ENCODE data around the gene ZNF554. TPM values are rescaled to one million over a fixed set of nuclear protein-coding genes. Genes with fewer than 3 reads are reported as not detected.

ZNF554 gene
- total RNA-seq = 3.7 and 4.1 TPM in 2 replicates

DNA sequence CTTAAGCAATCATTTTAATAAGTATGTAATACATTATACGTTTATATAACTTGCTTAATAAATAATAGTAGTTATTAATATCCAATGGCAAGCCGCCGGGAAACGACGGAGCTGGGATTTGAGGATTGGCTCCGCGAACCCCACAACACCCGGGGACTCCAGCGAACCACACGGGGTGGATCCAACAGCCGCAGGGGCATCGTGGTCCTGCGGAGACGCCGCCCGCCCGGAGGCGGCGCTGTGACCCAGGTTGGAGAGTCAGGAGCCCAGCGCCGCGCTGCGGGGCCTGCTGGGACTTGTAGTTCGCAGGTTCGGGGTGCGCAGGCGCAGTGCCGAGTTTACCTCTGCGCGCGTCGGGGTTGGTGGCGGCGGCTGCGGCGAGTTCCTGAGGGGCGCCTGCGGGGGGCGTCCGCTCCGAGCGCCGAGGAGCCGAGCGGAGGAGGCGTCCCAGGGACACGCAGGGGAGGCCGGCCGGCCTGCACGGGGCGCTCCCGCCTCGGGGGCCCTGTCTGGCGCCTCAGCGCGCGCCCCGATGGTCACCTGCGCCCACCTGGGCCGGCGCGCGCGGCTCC lies at the start of gene ZNF554:
TSS of gene ZNF554 (plus strand) at position 329 of the 572 bp plus-strand sequence. CDS start at position 533, 204 bp downstream.

DNA sequence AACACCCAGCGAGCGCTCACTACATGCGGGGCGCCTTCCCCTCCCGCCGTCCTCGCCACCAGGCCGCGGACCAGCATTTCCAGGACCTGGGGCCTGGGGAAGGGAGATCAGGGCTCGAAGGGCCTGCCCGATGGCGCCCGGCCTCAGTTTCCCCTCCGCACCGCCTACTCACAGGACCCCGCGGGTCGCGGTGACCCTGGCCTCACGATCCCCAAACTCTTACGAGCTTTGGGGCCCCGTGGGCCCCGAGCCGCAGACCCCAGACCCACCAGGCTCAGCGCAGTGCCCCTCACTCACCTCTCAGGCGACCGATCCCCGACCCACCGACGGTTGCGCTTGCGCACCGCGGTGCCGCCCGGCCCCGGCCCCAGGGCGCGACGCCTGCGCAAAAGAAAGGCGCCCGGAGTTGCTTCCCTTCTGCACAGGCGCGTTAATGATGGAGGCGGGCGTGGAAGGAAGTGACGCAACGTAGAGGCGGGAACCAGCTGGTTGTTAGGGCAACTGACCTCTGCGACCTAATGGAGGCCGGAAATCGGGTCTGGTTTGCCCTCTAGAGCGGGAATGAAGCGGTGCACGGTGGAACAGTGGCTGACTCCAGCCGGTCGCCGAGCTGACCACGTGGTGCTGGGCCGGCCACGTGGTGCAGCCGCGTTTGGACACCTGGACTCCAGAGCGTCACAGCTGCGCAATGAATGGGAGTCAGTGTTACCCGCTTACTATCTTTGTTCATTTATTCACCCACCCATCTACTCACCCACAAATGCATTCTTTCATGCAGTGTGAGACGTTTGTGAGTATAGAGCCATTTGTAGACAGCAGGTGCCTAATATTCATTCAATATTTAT lies 36.5 kb upstream of the ZNF554 start, which contains the start of gene SGTA:
TSS of gene SGTA (minus strand) at position 338 of the 845 bp plus-strand sequence. CDS start 14,205 bp downstream, outside the sequence.

DNA sequence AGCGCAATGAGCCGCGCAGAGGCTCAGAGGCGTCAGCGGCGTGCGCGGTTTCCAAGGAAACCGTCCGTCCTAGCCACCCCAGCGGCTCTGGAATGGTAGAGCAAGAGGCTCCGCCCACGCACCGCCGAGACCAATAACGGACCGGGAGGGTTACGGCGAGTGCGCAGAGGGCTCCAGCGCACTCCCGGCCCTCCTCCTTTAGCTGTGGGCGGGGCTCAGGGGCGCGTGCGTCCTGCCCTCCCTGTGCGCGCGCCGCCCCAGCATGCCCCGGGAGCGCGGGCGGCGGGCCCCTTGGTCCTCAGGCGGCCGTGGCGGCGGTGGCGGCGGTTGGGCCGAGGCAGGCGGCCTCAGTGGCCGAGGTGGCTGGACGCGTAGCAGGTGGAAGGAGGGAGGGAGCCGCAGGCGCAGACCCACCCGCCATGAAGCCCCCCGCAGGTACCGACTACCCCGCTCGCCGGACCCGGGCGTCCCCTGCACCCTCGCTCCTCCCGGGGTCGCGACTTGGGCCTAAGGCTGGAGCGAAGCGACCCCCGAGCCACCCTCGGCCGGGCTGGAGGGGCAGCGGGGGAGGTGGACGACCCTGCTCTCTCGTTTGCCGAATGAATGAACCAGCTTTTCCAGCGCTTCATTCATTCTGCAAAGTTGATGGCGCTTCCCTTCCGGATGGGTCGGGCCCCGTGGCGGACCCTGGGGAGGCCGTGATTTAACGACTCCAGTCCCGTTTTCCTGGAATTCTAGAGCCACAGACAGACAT lies 34.2 kb upstream of the ZNF554 start, which contains the start of gene THOP1:
TSS of gene THOP1 (plus strand) at position 260 of the 754 bp plus-strand sequence. CDS start at position 420, 160 bp downstream.

DNA sequence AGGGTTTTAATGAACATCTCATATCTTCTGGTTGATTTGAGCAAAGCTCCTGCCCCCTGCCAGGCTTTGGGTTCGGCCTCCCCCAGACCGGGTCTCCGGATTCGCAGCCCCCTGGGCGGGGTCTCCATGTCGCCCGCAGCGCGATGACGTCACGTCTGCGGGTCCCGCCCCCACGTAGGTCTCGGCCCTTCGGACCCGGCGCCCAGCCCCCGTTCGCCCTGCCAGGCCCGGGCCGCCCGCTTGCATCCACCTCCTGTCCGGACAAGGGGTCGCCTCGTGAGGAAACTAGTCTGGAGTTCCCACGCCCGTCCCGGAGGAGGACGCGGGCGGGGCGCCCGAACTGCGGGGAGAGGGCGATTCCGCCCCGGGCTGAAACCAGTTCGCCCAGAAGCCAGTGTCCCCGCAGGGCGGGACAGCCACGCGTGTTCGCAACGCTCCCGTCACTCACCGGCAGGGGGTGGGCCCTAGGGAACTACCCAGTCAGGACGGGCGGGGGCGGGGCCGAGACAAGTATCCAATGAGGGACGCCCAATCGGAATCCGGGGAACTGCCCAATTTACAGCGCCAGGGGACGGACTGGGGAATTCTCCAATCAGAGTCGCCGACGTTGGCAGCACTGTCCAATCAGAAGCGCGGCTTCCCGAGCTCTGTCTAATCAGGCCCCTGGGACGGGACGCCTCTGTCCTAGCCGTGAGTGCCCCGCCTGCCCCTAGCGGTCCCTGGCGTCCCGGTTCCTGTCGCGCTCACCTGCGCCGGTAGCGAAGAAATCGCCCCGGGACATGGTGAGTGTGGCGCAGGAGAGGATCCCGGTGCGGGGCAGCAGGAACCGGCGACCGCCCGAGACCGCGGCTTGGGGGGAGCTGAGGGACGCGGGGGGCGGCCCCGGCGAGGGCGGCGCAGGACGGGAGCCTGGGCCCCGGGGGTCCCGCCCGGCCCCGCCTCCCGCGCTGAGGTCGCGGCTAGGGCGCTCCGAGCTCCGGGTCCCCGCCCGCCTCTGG lies 21.4 kb downstream of the ZNF554 start, which contains the start of gene ZNF555:
TSS of gene ZNF555 (plus strand) at position 682 of the 998 bp plus-strand sequence. CDS start at position 780, 98 bp downstream.

DNA sequence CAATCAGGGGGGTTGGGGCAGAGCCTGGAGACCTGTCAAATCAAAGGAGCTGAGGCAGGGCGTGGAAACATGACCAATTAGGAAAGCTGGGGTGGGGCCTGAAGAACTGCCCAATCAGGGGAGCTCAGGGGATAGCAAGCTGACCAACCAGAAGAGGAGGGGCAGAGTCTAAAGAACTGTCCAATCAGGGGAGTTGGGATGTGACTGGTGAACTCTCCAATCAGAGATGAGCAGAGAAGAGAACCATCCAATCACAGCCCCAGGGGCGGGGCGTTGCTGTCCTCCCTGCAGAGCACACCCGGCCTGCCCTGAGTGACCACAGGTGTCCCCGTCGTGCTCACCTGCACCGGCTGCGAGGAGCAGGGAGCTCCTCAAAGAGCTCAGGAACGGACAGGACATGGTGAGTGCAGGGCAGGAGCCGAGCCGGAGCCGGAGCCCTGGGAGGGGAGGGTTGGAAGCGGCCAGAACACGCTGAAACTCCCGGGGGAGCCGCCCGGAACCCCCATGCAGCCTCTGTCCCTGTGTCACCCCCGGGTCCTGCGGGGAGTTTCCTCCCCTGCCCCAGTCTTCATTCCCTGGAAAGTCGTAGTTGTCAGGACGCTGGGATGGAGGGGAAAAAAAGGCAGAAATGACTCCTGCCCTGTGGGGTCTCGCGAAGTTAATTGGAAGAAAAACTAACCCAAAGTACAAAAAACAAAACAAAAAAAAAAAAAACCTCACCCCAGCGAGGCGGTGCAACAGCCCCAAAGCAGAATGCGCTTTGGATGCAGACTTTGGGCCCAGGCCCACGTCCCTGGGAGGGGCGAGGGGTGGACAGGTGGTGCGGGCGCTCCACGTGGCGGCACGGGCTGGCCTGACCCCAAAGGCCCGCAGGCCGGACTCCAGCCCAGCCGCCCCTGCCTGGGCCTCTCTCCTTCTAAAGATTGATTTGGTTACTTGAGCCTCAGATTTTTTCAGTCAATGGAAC lies 47.6 kb downstream of the ZNF554 start, which contains the start of gene ZNF556:
TSS of gene ZNF556 (plus strand) at position 311 of the 967 bp plus-strand sequence. CDS start at position 398, 87 bp downstream.

Other genes with a start within 250 kb of the ZNF554 start
- 0.14 and 0.37 TPM in 2 replicates for gene GNG7, start 117.2 kb upstream of the ZNF554 start, total RNA-seq
- 1.3 and 2.7 TPM in 2 replicates for gene DIRAS1, start 98.5 kb upstream of the ZNF554 start, total RNA-seq
- 23.3 and 32.4 TPM in 2 replicates for gene SLC39A3, start 79.9 kb upstream of the ZNF554 start, total RNA-seq
- gene SGTA, start 36.6 kb upstream of the ZNF554 start, total RNA-seq = 23.6 and 27.5 TPM in 2 replicates
- 41.4 and 61.7 TPM in 2 replicates for gene THOP1, start 34.4 kb upstream of the ZNF554 start, total RNA-seq
- 4.3 and 5.0 TPM in 2 replicates for gene ZNF555, start 21.6 kb downstream of the ZNF554 start, total RNA-seq
- gene ZNF556, start 47.5 kb downstream of the ZNF554 start, total RNA-seq = under 0.01 and 0.09 TPM in 2 replicates
- gene ZNF57, start 81.1 kb downstream of the ZNF554 start, total RNA-seq = 3.5 and 3.6 TPM in 2 replicates
- 3.5 and 5.5 TPM in 2 replicates for gene ZNF77, start 125.1 kb downstream of the ZNF554 start, total RNA-seq
- 2.4 and 3.4 TPM in 2 replicates for gene TLE6, start 157.7 kb downstream of the ZNF554 start, total RNA-seq
- 2.1 and 3.1 TPM in 2 replicates for gene TLE2, start 209.4 kb downstream of the ZNF554 start, total RNA-seq
- gene TLE5, start 242.6 kb downstream of the ZNF554 start, total RNA-seq = 109 and 139 TPM in 2 replicates